GM12864 (cell line): ENCODE measurements around the gene ZNF527.

ENCODE experiments used
- DNase-seq: peaks from one replicate; pipeline ENCODE4 v3.0.0-alpha.2; 2011; ENCODE audit warnings: low read depth
- H3K4me3 ChIP-seq: 2 replicates; pipeline ENCODE4 v1.5.1; 2011; ENCODE audit warnings: mild to moderate bottlenecking, low read depth, low read length, control low read depth
- TF ChIP-seq, protein P1 (sequence below): IDR thresholded peaks from 2 replicates; pipeline ENCODE4 v1.5.1; 2011; ENCODE audit warnings: low read depth, mild to moderate bottlenecking, moderate library complexity, low read length, control low read depth, inconsistent platforms; ENCODE audit errors: missing control alignments

The ZNF527 gene

DNA sequence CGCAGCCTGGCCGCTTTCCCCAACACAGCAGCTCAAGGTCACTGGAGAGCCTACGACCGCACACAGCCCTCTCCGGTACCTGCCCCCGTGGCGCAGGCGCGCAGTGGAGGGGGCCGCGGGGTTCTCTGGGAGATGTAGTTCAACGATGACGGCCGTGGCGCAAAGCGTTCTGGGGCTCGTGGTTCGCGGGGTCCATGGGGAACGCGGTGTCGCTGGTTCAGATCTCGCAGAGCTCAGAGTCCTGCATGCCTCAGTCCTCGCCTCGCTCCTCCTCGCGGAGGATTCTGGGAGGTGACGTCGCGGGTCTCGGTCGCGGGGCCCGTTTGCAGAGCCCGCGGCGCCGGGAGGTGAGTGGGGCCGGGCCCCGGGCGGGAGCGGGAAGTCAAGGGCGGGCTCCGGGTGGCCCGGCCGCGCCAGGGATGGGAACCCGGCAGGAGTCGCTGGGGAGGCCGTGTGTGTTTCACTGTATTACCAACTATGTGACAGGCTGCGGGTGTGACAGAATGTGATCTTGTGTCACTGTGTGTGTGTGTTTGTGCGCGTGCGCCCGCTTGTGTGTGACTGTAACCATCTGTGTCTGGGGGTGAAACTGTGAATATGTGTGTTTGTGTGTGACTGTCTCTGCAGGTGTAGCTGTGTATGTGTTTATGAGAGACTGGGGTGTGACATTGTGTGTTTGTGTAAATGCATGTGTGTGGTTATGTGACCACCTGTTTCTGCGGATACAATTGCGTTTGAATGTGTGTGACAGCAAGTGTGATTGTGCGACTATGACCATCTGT, at the start of gene ZNF527:
ZNF527 (plus strand) TSS at position 220 of the 782 bp plus-strand sequence. CDS start 3,100 bp downstream, outside the sequence.
- peak within 1 kb of the TSS; percentile 65 for H3K4me3 ChIP-seq
- TF ChIP-seq, protein P1, sequence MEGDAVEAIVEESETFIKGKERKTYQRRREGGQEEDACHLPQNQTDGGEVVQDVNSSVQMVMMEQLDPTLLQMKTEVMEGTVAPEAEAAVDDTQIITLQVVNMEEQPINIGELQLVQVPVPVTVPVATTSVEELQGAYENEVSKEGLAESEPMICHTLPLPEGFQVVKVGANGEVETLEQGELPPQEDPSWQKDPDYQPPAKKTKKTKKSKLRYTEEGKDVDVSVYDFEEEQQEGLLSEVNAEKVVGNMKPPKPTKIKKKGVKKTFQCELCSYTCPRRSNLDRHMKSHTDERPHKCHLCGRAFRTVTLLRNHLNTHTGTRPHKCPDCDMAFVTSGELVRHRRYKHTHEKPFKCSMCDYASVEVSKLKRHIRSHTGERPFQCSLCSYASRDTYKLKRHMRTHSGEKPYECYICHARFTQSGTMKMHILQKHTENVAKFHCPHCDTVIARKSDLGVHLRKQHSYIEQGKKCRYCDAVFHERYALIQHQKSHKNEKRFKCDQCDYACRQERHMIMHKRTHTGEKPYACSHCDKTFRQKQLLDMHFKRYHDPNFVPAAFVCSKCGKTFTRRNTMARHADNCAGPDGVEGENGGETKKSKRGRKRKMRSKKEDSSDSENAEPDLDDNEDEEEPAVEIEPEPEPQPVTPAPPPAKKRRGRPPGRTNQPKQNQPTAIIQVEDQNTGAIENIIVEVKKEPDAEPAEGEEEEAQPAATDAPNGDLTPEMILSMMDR, result no peak
- DNase-seq, result peak; percentile 95

GRCh38 chr19:37329686-37330085, 41.2 kb upstream of the ZNF527 start:
- H3K4me3 ChIP-seq, result no peak overlapping the region
- no peak for DNase-seq
- TF ChIP-seq, protein P1, result no peak

DNA sequence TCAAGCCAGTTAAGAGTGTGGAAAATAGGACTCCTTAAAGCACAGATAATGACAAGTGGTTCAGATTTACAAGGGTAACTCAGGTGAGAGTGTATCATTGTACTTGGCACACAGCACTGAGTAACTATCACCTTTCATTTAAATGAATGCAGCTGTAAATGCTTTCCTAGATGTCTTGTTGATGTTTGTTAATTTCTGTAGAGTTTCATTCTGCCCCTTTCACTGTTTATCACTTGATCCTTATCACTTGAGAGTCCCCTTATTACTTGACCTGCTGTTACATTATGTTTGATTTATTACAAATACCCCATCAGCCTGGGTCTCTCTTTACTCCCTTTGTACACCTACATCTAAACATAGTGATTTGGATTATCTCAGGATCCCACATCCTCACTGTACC, 38.1 kb upstream of the ZNF527 start:
- DNase-seq, result no peak
- no peak overlapping the region for H3K4me3 ChIP-seq
- TF ChIP-seq, protein P1, result no peak

DNA sequence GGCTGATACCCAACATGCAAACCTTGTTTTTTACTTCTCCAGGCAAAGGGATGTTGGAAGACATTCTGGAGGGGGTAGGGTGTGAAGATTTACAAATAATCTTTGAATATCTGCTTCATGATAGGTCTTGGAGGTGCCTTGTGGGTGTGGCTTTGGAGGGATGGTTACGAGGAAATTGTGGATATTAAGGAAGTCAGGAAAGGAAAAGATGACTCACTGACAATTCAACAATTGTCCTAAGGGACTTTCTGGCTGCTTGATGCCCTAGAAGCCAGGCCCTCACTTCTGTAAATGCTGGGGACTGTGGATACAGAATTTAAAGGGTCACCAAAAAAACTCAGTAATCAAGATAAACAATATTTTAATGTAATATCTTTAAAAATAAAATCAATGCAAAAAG, 37.4 kb upstream of the ZNF527 start:
- H3K4me3 ChIP-seq, result no peak overlapping the region
- TF ChIP-seq, protein P1, result no peak
- no peak for DNase-seq

GRCh38 chr19:37334179-37335071, 36.5 kb upstream of the ZNF527 start:
- DNase-seq, result peak; percentile 83
- TF ChIP-seq, protein P1, result no peak
- peak overlapping the region; percentile 75 for H3K4me3 ChIP-seq

- H3K4me3 ChIP-seq, result no peak overlapping the region
- TF ChIP-seq, protein P1, result no peak
- DNase-seq, result no peak
These were observed 28.1 kb upstream of the ZNF527 start for GRCh38 chr19:37342753-37343152.
